ENCODE data around the gene DDX3Y. TPM values are rescaled to one million over a fixed set of nuclear protein-coding genes. Genes with fewer than 3 reads are reported as not detected.
A peak's percentile ranks its signal among the peaks of the same experiment; 100 is the strongest.

Gene DDX3Y
- total RNA-seq (2014; rRNA removed), result not detected in 2 replicates
- Bru-seq, nascent RNA, result percentile 19 among the genes with signal in this experiment
- BruChase-seq, experiment 1, labeled RNA remaining after a 6-hour chase, result percentile 13 among the genes with signal in this experiment
- BruChase-seq, experiment 2, labeled RNA remaining after a 2-hour chase, result percentile 5 among the genes with signal in this experiment
- long read RNA-seq, result 0 reads

GRCh38 chrY:12904618-12905516 lies at the start of gene DDX3Y:
Gene DDX3Y, plus strand, starts transcription at chrY:12904868. Its CDS starts 69 bp downstream, at chrY:12904937.
- H3K36me3 ChIP-seq (ENCODE audit: low read depth, low read length), result no peaks in the 10 kb centered on the region
- ATAC-seq (no peak), DNase-seq (no peak)
- TF ChIP-seq EZH2 (IDR thresholded peaks at IDR 0.05; ENCODE audit: low read length, unreplicated experiment) (no peak), CTCF (conservative IDR thresholded peaks at IDR 0.05; ENCODE audit: low read depth, low read length) (no peak), EZH2phosphoT487 (IDR thresholded peaks at IDR 0.05; ENCODE audit: borderline replicate concordance, low read length) (no peak)
- H3K4me2 ChIP-seq (ENCODE audit: low read length), result no peak within 1 kb of the TSS
- no peaks in the 10 kb centered on the region for H3K9me3 ChIP-seq (ENCODE audit: low read length)
- POLR2A ChIA-PET (ENCODE audit: unreplicated experiment), result no interaction called here
- H3K4me3 ChIP-seq (ENCODE audit: low read length), result no peak within 1 kb of the TSS
- H3K9me2 ChIP-seq (replicated peaks; ENCODE audit: low read length), result no peaks in the 10 kb centered on the region
- no peak within 1 kb of the TSS for H2AFZ ChIP-seq (ENCODE audit: low read length)
- CTCF ChIA-PET, result no interaction called here
- H3K4me1 ChIP-seq (ENCODE audit: insufficient read depth, low read length), result no peaks in the 10 kb centered on the region
- H3K27ac ChIP-seq (ENCODE audit: low read length), result no peak within 1 kb of the TSS
- intact Hi-C loops (cut with micrococcal nuclease), result no loop called here
- H3F3A ChIP-seq (ENCODE audit: low read length, unreplicated experiment), result no peaks in the 10 kb centered on the region
- no peaks in the 10 kb centered on the region for H3K27me3 ChIP-seq (ENCODE audit: low read length)
- no peaks in the 10 kb centered on the region for H3K79me2 ChIP-seq (ENCODE audit: low read length)
- H3K9ac ChIP-seq (ENCODE audit: low read length), result no peak within 1 kb of the TSS
- H4K20me1 ChIP-seq (ENCODE audit: low read length), result no peaks in the 10 kb centered on the region
- BruUV-seq (replicated peaks), result no TSS peak

- no peaks in the 10 kb centered on the region for H3K36me3 ChIP-seq (ENCODE audit: low read depth, low read length)
- intact Hi-C loops (cut with micrococcal nuclease), result no loop called here
- H3F3A ChIP-seq (ENCODE audit: low read length, unreplicated experiment), result no peaks in the 10 kb centered on the region
- ChIA-PET CTCF (no interaction called here), POLR2A (ENCODE audit: unreplicated experiment) (no interaction called here)
- TF ChIP-seq EZH2 (IDR thresholded peaks at IDR 0.05; ENCODE audit: low read length, unreplicated experiment) (no peak), EZH2phosphoT487 (IDR thresholded peaks at IDR 0.05; ENCODE audit: borderline replicate concordance, low read length) (no peak), CTCF (conservative IDR thresholded peaks at IDR 0.05; ENCODE audit: low read depth, low read length) (no peak)
- no peaks in the 10 kb centered on the region for H3K79me2 ChIP-seq (ENCODE audit: low read length)
- no peak overlapping the region for H3K4me2 ChIP-seq (ENCODE audit: low read length)
- BruUV-seq (replicated peaks), result no TSS peak
- H3K4me1 ChIP-seq (ENCODE audit: insufficient read depth, low read length), result no peaks in the 10 kb centered on the region
- H2AFZ ChIP-seq (ENCODE audit: low read length), result no peak overlapping the region
- no peaks in the 10 kb centered on the region for H3K9me3 ChIP-seq (ENCODE audit: low read length)
- H3K27ac ChIP-seq (ENCODE audit: low read length), result no peak overlapping the region
- H3K4me3 ChIP-seq (ENCODE audit: low read length), result no peak overlapping the region
- H3K9me2 ChIP-seq (replicated peaks; ENCODE audit: low read length), result no peaks in the 10 kb centered on the region
- no peaks in the 10 kb centered on the region for H4K20me1 ChIP-seq (ENCODE audit: low read length)
- no peak for ATAC-seq
- H3K9ac ChIP-seq (ENCODE audit: low read length), result no peak overlapping the region
- DNase-seq, result no peak
- H3K27me3 ChIP-seq (ENCODE audit: low read length), result no peaks in the 10 kb centered on the region
Measured at GRCh38 chrY:12855791-12856275, 48.8 kb upstream of the DDX3Y start.

GRCh38 chrY:12867960-12868359 lies 36.7 kb upstream of the DDX3Y start:
- H3K36me3 ChIP-seq (ENCODE audit: low read depth, low read length), result no peaks in the 10 kb centered on the region
- no peak overlapping the region for H3K9ac ChIP-seq (ENCODE audit: low read length)
- POLR2A ChIA-PET (ENCODE audit: unreplicated experiment), result no interaction called here
- H3K79me2 ChIP-seq (ENCODE audit: low read length), result no peaks in the 10 kb centered on the region
- no peaks in the 10 kb centered on the region for H3K27me3 ChIP-seq (ENCODE audit: low read length)
- H3K4me3 ChIP-seq (ENCODE audit: low read length), result no peak overlapping the region
- no peaks in the 10 kb centered on the region for H3K4me1 ChIP-seq (ENCODE audit: insufficient read depth, low read length)
- DNase-seq, result no peak
- TF ChIP-seq CTCF (conservative IDR thresholded peaks at IDR 0.05; ENCODE audit: low read depth, low read length), result no peak
- TF ChIP-seq EZH2phosphoT487 (IDR thresholded peaks at IDR 0.05; ENCODE audit: borderline replicate concordance, low read length), result no peak
- no peak for TF ChIP-seq EZH2 (IDR thresholded peaks at IDR 0.05; ENCODE audit: low read length, unreplicated experiment)
- H3K4me2 ChIP-seq (ENCODE audit: low read length), result no peak overlapping the region
- no TSS peak for BruUV-seq (replicated peaks)
- no peaks in the 10 kb centered on the region for H3K9me2 ChIP-seq (replicated peaks; ENCODE audit: low read length)
- H4K20me1 ChIP-seq (ENCODE audit: low read length), result no peaks in the 10 kb centered on the region
- no peak for ATAC-seq
- H3K9me3 ChIP-seq (ENCODE audit: low read length), result no peaks in the 10 kb centered on the region
- no peak overlapping the region for H3K27ac ChIP-seq (ENCODE audit: low read length)
- CTCF ChIA-PET, result no interaction called here
- H2AFZ ChIP-seq (ENCODE audit: low read length), result no peak overlapping the region
- intact Hi-C loops (cut with micrococcal nuclease), result no loop called here
- no peaks in the 10 kb centered on the region for H3F3A ChIP-seq (ENCODE audit: low read length, unreplicated experiment)
